Measurements from ENCODE around the gene HORMAD2. TPM values are rescaled to one million over a fixed set of nuclear protein-coding genes. Genes with fewer than 3 reads are reported as not detected.
"Not testable (repeated sequence)": the region's sequence is repeated elsewhere in the genome, so short reads cannot be mapped to it uniquely, and the experiment has no call there.

The HORMAD2 gene
- total RNA-seq, 2 experiments from 2014 or later = not detected

GRCh38 chr22:30088468-30088867 lies 8.2 kb downstream of the HORMAD2 start:
- Mint-ChIP-seq H3K27me3 (no peaks in the 10 kb centered on the region), H3K27ac (no peak overlapping the region), H3K4me3 (no peak overlapping the region), H3K36me3 (no peaks in the 10 kb centered on the region), H3K9me3 (peaks cover 11% of the 10 kb centered on the region), H3K4me1 (ENCODE audit: low read depth) (peaks cover 9% of the 10 kb centered on the region)
- ChIA-PET CTCF (interaction anchor here (0.5 to 2.2 kb wide), 45 partner anchors 10 to 693 kb away, joined by 3 to 14 read pairs (median 4); partner anchors contain the start of genes MTMR3 and RNF215), POLR2A (no interaction called here)
- DNase-seq = no peak
- intact Hi-C loops (cut with micrococcal nuclease) = loop anchor here (1.0 to 2.0 kb wide), 3 partner anchors 400 to 498 kb away; no protein-coding TSS in a partner anchor

- Mint-ChIP-seq H3K27me3 (no peaks in the 10 kb centered on the region), H3K4me3 (no peak overlapping the region), H3K4me1 (ENCODE audit: low read depth) (peaks cover 7% of the 10 kb centered on the region), H3K27ac (no peak overlapping the region), H3K36me3 (no peaks in the 10 kb centered on the region), H3K9me3 (peaks cover 5% of the 10 kb centered on the region)
- ChIA-PET POLR2A (no interaction called here), CTCF (interaction anchor here (1.3 to 2.2 kb wide), 9 partner anchors 33 to 463 kb away, joined by 4 to 14 read pairs (median 5); partner anchors contain the start of gene RNF215)
- intact Hi-C loops (cut with micrococcal nuclease) = loop anchor here (1.0 to 2.0 kb wide), 4 partner anchors 84 to 485 kb away; no protein-coding TSS in a partner anchor
- DNase-seq = no peak
Observed at GRCh38 chr22:30089655-30089974, 9.4 kb downstream of the HORMAD2 start.

GRCh38 chr22:30092686-30093085 lies 12.4 kb downstream of the HORMAD2 start:
- ChIA-PET POLR2A (no interaction called here), CTCF (interaction anchor here (0.8 to 1.7 kb wide), 5 partner anchors 10 to 467 kb away, joined by 3 to 6 read pairs (median 3); no protein-coding TSS in a partner anchor)
- DNase-seq = no peak
- H3K27me3 Mint-ChIP-seq = no peaks in the 10 kb centered on the region
- no peaks in the 10 kb centered on the region for H3K4me1 Mint-ChIP-seq (ENCODE audit: low read depth)
- H3K36me3 Mint-ChIP-seq = peaks cover 2% of the 10 kb centered on the region
- no peak overlapping the region for H3K4me3 Mint-ChIP-seq
- intact Hi-C loops (cut with micrococcal nuclease) = no loop called here
- H3K27ac Mint-ChIP-seq = no peak overlapping the region
- peaks cover 5% of the 10 kb centered on the region for H3K9me3 Mint-ChIP-seq

GRCh38 chr22:30094804-30095203 lies 14.5 kb downstream of the HORMAD2 start:
- no peak overlapping the region for H3K4me3 Mint-ChIP-seq
- no peak for DNase-seq
- H3K9me3 Mint-ChIP-seq = peaks cover 5% of the 10 kb centered on the region
- intact Hi-C loops (cut with micrococcal nuclease) = no loop called here
- ChIA-PET CTCF (no interaction called here), POLR2A (no interaction called here)
- H3K36me3 Mint-ChIP-seq = peaks cover 2% of the 10 kb centered on the region
- H3K27me3 Mint-ChIP-seq = no peaks in the 10 kb centered on the region
- H3K4me1 Mint-ChIP-seq (ENCODE audit: low read depth) = no peaks in the 10 kb centered on the region
- no peak overlapping the region for H3K27ac Mint-ChIP-seq

- intact Hi-C loops (cut with micrococcal nuclease) = no loop called here
- no peak for DNase-seq
- Mint-ChIP-seq H3K4me1 (ENCODE audit: low read depth) (peaks cover 12% of the 10 kb centered on the region), H3K27ac (no peak overlapping the region), H3K27me3 (no peaks in the 10 kb centered on the region), H3K4me3 (no peak overlapping the region), H3K9me3 (peaks cover 2% of the 10 kb centered on the region), H3K36me3 (peaks cover 2% of the 10 kb centered on the region)
- ChIA-PET POLR2A (no interaction called here), CTCF (interaction anchor here (0.6 to 1.5 kb wide), 5 partner anchors 10 to 472 kb away, joined by 3 to 5 read pairs (median 4); no protein-coding TSS in a partner anchor)
Observed at GRCh38 chr22:30097861-30098260, 17.6 kb downstream of the HORMAD2 start.

- H3K4me3 Mint-ChIP-seq, POLR2A ChIA-PET, H3K36me3 Mint-ChIP-seq, H3K27me3 Mint-ChIP-seq, H3K9me3 Mint-ChIP-seq, DNase-seq: not testable (repeated sequence)
- Mint-ChIP-seq H3K27ac (peak overlapping the region; percentile 4), H3K4me1 (ENCODE audit: low read depth) (peaks cover 32% of the 10 kb centered on the region)
- intact Hi-C loops (cut with micrococcal nuclease) = loop anchor here (10.0 kb wide), 1 partner anchor 64 kb away; no protein-coding TSS in a partner anchor
- CTCF ChIA-PET = interaction anchor here (0.9 kb wide), 1 partner anchor 12 kb away, joined by 3 read pairs; no protein-coding TSS in a partner anchor
Observed at GRCh38 chr22:30100770-30101169, 20.5 kb downstream of the HORMAD2 start.

GRCh38 chr22:30104501-30105156 lies 24.4 kb downstream of the HORMAD2 start:
- DNase-seq = no peak
- Mint-ChIP-seq H3K4me1 (ENCODE audit: low read depth) (peaks cover 39% of the 10 kb centered on the region), H3K36me3 (no peaks in the 10 kb centered on the region), H3K27me3 (no peaks in the 10 kb centered on the region), H3K4me3 (no peak overlapping the region), H3K9me3 (no peaks in the 10 kb centered on the region), H3K27ac (peak overlapping the region; percentile 85)
- POLR2A ChIA-PET = no interaction called here
- CTCF ChIA-PET = interaction anchor here (0.8 to 4.1 kb wide), 8 partner anchors 26 to 283 kb away, joined by 3 to 45 read pairs (median 4); partner anchors contain the start of genes CASTOR1 and RNF215
- intact Hi-C loops (cut with micrococcal nuclease) = loop anchor here (5.0 to 10.0 kb wide), 2 partner anchors 60 to 288 kb away; no protein-coding TSS in a partner anchor

- Mint-ChIP-seq H3K27me3 (no peaks in the 10 kb centered on the region), H3K36me3 (no peaks in the 10 kb centered on the region), H3K9me3 (no peaks in the 10 kb centered on the region), H3K4me1 (ENCODE audit: low read depth) (peaks cover 33% of the 10 kb centered on the region), H3K27ac (peak overlapping the region; percentile 85), H3K4me3 (no peak overlapping the region)
- ChIA-PET CTCF (interaction anchor here (0.7 to 4.1 kb wide), 9 partner anchors 27 to 282 kb away, joined by 3 to 45 read pairs (median 4); partner anchors contain the start of genes CASTOR1 and RNF215), POLR2A (interaction anchor here (0.5 to 1.4 kb wide), 3 partner anchors 53 to 80 kb away, joined by 3 to 4 read pairs (median 3); no protein-coding TSS in a partner anchor)
- intact Hi-C loops (cut with micrococcal nuclease) = loop anchor here (5.0 to 10.0 kb wide), 2 partner anchors 59 to 287 kb away; no protein-coding TSS in a partner anchor
- no peak for DNase-seq
Observed at GRCh38 chr22:30105483-30105882, 25.2 kb downstream of the HORMAD2 start.

- Mint-ChIP-seq H3K36me3 (no peaks in the 10 kb centered on the region), H3K27me3 (no peaks in the 10 kb centered on the region), H3K9me3 (no peaks in the 10 kb centered on the region), H3K27ac (no peak overlapping the region), H3K4me1 (ENCODE audit: low read depth) (peaks cover 19% of the 10 kb centered on the region), H3K4me3 (no peak overlapping the region)
- CTCF ChIA-PET = interaction anchor here (1.2 to 1.8 kb wide), 5 partner anchors 10 to 274 kb away, joined by 3 to 9 read pairs (median 5); partner anchors contain the start of gene RNF215
- no peak for DNase-seq
- POLR2A ChIA-PET = interaction anchor here (1.3 kb wide), 1 partner anchor 125 kb away, joined by 3 read pairs; no protein-coding TSS in a partner anchor
- intact Hi-C loops (cut with micrococcal nuclease) = no loop called here
Observed at GRCh38 chr22:30113494-30113893, 33.2 kb downstream of the HORMAD2 start.

- POLR2A ChIA-PET = interaction anchor here (1.3 kb wide), 1 partner anchor 124 kb away, joined by 3 read pairs; no protein-coding TSS in a partner anchor
- Mint-ChIP-seq H3K9me3 (no peaks in the 10 kb centered on the region), H3K27ac (no peak overlapping the region), H3K36me3 (no peaks in the 10 kb centered on the region), H3K27me3 (no peaks in the 10 kb centered on the region), H3K4me3 (no peak overlapping the region), H3K4me1 (ENCODE audit: low read depth) (peaks cover 15% of the 10 kb centered on the region)
- DNase-seq = no peak
- CTCF ChIA-PET = interaction anchor here (1.0 to 1.8 kb wide), 3 partner anchors 173 to 311 kb away, joined by 3 to 9 read pairs (median 3); partner anchors contain the start of genes MTFP1 and RNF215
- intact Hi-C loops (cut with micrococcal nuclease) = no loop called here
Observed at GRCh38 chr22:30114361-30114760, 34.1 kb downstream of the HORMAD2 start.

GRCh38 chr22:30115705-30116104 lies 35.4 kb downstream of the HORMAD2 start:
- ChIA-PET CTCF (interaction anchor here (0.8 to 1.6 kb wide), 3 partner anchors 129 to 172 kb away, joined by 3 to 5 read pairs (median 4); no protein-coding TSS in a partner anchor), POLR2A (interaction anchor here (0.6 to 0.9 kb wide), 2 partner anchors 123 to 135 kb away, joined by 3 to 4 read pairs; no protein-coding TSS in a partner anchor)
- no peaks in the 10 kb centered on the region for H3K9me3 Mint-ChIP-seq
- H3K27ac Mint-ChIP-seq = no peak overlapping the region
- DNase-seq = no peak
- intact Hi-C loops (cut with micrococcal nuclease) = no loop called here
- no peaks in the 10 kb centered on the region for H3K27me3 Mint-ChIP-seq
- H3K4me1 Mint-ChIP-seq (ENCODE audit: low read depth) = peaks cover 15% of the 10 kb centered on the region
- H3K4me3 Mint-ChIP-seq = no peak overlapping the region
- no peaks in the 10 kb centered on the region for H3K36me3 Mint-ChIP-seq

Data from activated CD4-positive, alpha-beta memory T cell treated with anti-CD3 and anti-CD28 coated beads for 36 hours (primary cell).